HepG2 (cell line): ENCODE measurements around the gene USP5. TPM values are rescaled to one million over a fixed set of nuclear protein-coding genes. Genes with fewer than 3 reads are reported as not detected.

Experiments
- HIVEP1 ChIP-seq: sonication (generic); formaldehyde crosslinking; IDR thresholded peaks from 2 replicates; pipeline ENCODE4 v1.4.0; 2020; ENCODE audit warnings: mild to moderate bottlenecking, missing genetic modification reagents
- HNRNPK ChIP-seq: fragments of 200-400 bp; formaldehyde crosslinking; IDR thresholded peaks from 2 replicates; pipeline ENCODE4 v1.6.1; 2018; ENCODE audit warnings: low read length, low read depth, moderate library complexity, mild to moderate bottlenecking; ENCODE audit not compliant: poor library complexity, severe bottlenecking
- HOXA7 ChIP-seq: sonication (generic); formaldehyde crosslinking; IDR thresholded peaks from 2 replicates; pipeline ENCODE4 v1.8.1; 2022; ENCODE audit warnings: mild to moderate bottlenecking, missing genetic modification reagents, moderate library complexity
- PITX1 ChIP-seq: sonication (generic); formaldehyde crosslinking; IDR thresholded peaks from 2 replicates; pipeline ENCODE4 v1.5.1; 2020; ENCODE audit warnings: mild to moderate bottlenecking, missing genetic modification reagents
- ZNF180 ChIP-seq: sonication (generic); formaldehyde crosslinking; IDR thresholded peaks from 2 replicates; pipeline ENCODE4 v1.4.0; 2020; ENCODE audit warnings: low read depth, missing genetic modification reagents, borderline replicate concordance
- ZNF232 ChIP-seq: sonication (generic); formaldehyde crosslinking; IDR thresholded peaks from 2 replicates; pipeline ENCODE4 v1.4.0; 2020; ENCODE audit warnings: missing genetic modification reagents, borderline replicate concordance
- ZNF549 ChIP-seq: sonication (generic); formaldehyde crosslinking; IDR thresholded peaks from 2 replicates; pipeline ENCODE4 v1.5.0; 2020; ENCODE audit warnings: missing genetic modification reagents
- ZNF674 ChIP-seq: sonication (generic); formaldehyde crosslinking; IDR thresholded peaks from 2 replicates; pipeline ENCODE4 v1.5.0; 2020; ENCODE audit warnings: low read depth, mild to moderate bottlenecking, missing genetic modification reagents
- polyA plus RNA-seq, 8 experiments: library from polyadenylated mRNA; depleted of rRNA in 3 of 8; stranded (reverse) in 7 of 8; unstranded in 1 of 8; fragments of >200 nt; fragmentation: Illumina TruSeq in 4 of 8; extraction: Trizol in 4 of 8; gene quantifications; 2 replicates each; pipeline versions ENCODE4 v1.2.1 to v1.2.3, GENCODE V29; 2011 to 2016; ENCODE audit warnings: low read depth in 4 of 8, missing spikeins in 1 of 8, mixed read lengths in 1 of 8; ENCODE audit not compliant: insufficient read depth in 1 of 8
- total RNA-seq, 5 experiments: library from RNA; depleted of rRNA; stranded (reverse); fragments of >200 nt; fragmentation: Illumina TruSeq; extraction: Trizol; gene quantifications; 2 replicates each; pipeline ENCODE4 v1.2.3, GENCODE V29; 2016; ENCODE audit warnings: low read depth in 1 of 5
- TF ChIP-seq, protein P1 (sequence below): sonication (generic); formaldehyde crosslinking; IDR thresholded peaks from 2 replicates; pipeline ENCODE4 v1.5.1; 2020; ENCODE audit warnings: missing genetic modification reagents, mild to moderate bottlenecking, borderline replicate concordance
- TF ChIP-seq, protein P2 (sequence below), 2 experiments: IDR thresholded peaks; 2 replicates each; pipeline ENCODE4 v1.6.1; 2011 to 2012; ENCODE audit warnings: low read length in 2 of 2, borderline replicate concordance in 1 of 2, low read depth in 1 of 2, mild to moderate bottlenecking in 1 of 2, moderate library complexity in 1 of 2
- TF ChIP-seq, protein P3 (sequence below): sonication (generic); formaldehyde crosslinking; conservative IDR thresholded peaks from 2 replicates; pipeline ENCODE4 v1.8.0; 2022; ENCODE audit warnings: missing genetic modification reagents
- TF ChIP-seq, protein P4 (sequence below): sonication (generic); IDR thresholded peaks from 2 replicates; pipeline ENCODE4 v1.6.1; 2016; ENCODE audit warnings: low read depth, borderline replicate concordance

USP5 gene
- total and polyA plus RNA-seq, 2 of the 13 experiments (the other 11 are each of a cell fraction or from before 2014, with no cell fraction given) = 39.6 to 56.0 TPM

DNA sequence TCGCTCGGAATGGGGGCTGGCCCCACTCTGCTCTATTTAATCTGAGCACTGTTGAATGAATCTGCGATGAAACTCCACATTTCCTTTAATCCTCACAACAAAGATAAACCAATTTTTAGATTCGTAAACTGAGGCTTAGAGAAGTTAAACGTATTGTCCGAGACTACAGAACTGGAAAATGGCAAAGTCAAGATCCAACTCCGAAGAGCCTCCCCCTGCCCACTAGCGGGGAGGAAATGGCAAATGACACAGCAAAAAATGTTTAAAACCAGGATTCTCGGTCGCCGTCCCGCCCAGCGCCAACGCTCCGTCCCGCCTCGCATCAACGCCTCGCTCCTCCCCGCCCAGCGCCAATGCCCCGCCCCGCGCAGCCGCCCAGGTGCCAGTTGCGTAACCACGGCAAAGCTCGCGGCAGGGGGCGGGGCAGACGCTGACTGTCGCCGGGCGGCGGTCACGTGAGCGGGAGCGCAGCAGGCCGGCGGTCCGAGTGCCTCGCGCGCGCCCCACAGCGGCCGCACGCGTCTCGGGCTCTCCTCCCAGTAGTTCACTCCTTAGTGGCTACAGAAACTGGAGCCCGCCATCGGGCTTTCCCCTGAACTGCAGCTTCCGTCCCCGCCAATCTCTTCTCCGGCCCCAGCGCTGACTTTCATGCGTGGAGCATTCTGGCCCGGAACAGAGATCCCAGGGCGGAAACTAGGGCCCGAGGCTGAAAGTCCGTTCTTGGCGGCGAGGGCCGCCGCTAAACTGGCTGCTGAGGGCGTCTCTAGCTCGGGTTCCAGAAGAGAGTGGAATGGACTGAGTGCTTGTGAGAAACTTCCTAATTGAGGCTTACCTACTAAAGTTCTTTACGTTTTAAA lies 39.1 kb downstream of the USP5 start (continued):
- TF ChIP-seq, protein P1, sequence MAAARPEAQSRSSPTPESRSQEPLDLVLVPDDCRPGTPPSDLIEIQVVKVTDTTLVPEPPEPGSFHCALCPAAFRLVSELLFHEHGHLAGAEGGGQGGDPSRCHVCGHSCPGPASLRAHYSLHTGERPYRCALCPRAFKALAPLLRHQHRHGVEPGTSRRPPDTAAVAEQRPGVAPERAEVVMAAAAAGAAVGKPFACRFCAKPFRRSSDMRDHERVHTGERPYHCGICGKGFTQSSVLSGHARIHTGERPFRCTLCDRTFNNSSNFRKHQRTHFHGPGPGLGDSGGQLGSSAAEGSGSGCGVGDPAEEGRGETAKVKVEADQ = peak; percentile 86
- TF ChIP-seq HNRNPK (peak; percentile 69), HOXA7 (no peak), ZNF180 (CRISPR knock-in tag) (no peak), ZNF549 (no peak), ZNF674 (CRISPR knock-in tag) (no peak), PITX1 (no peak; the same call in 1 of the 2 replicates), ZNF232 (CRISPR knock-in tag) (peak; percentile 38; the same call in 1 of the 2 replicates), HIVEP1 (CRISPR knock-in tag) (peak; percentile 21; the same call in 1 of the 2 replicates)
- TF ChIP-seq, protein P2, sequence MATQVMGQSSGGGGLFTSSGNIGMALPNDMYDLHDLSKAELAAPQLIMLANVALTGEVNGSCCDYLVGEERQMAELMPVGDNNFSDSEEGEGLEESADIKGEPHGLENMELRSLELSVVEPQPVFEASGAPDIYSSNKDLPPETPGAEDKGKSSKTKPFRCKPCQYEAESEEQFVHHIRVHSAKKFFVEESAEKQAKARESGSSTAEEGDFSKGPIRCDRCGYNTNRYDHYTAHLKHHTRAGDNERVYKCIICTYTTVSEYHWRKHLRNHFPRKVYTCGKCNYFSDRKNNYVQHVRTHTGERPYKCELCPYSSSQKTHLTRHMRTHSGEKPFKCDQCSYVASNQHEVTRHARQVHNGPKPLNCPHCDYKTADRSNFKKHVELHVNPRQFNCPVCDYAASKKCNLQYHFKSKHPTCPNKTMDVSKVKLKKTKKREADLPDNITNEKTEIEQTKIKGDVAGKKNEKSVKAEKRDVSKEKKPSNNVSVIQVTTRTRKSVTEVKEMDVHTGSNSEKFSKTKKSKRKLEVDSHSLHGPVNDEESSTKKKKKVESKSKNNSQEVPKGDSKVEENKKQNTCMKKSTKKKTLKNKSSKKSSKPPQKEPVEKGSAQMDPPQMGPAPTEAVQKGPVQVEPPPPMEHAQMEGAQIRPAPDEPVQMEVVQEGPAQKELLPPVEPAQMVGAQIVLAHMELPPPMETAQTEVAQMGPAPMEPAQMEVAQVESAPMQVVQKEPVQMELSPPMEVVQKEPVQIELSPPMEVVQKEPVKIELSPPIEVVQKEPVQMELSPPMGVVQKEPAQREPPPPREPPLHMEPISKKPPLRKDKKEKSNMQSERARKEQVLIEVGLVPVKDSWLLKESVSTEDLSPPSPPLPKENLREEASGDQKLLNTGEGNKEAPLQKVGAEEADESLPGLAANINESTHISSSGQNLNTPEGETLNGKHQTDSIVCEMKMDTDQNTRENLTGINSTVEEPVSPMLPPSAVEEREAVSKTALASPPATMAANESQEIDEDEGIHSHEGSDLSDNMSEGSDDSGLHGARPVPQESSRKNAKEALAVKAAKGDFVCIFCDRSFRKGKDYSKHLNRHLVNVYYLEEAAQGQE (IDR thresholded peaks at IDR 0.05; ENCODE audit: borderline replicate concordance in 1 of 2, low read depth in 1 of 2, low read length in 2 of 2) = no peak; a peak in 1 of 4 replicates
- TF ChIP-seq, protein P3, sequence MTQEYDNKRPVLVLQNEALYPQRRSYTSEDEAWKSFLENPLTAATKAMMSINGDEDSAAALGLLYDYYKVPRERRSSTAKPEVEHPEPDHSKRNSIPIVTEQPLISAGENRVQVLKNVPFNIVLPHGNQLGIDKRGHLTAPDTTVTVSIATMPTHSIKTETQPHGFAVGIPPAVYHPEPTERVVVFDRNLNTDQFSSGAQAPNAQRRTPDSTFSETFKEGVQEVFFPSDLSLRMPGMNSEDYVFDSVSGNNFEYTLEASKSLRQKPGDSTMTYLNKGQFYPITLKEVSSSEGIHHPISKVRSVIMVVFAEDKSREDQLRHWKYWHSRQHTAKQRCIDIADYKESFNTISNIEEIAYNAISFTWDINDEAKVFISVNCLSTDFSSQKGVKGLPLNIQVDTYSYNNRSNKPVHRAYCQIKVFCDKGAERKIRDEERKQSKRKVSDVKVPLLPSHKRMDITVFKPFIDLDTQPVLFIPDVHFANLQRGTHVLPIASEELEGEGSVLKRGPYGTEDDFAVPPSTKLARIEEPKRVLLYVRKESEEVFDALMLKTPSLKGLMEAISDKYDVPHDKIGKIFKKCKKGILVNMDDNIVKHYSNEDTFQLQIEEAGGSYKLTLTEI (CRISPR knock-in tag) = no peak
- TF ChIP-seq, protein P4, sequence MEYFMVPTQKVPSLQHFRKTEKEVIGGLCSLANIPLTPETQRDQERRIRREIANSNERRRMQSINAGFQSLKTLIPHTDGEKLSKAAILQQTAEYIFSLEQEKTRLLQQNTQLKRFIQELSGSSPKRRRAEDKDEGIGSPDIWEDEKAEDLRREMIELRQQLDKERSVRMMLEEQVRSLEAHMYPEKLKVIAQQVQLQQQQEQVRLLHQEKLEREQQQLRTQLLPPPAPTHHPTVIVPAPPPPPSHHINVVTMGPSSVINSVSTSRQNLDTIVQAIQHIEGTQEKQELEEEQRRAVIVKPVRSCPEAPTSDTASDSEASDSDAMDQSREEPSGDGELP = peak; percentile 64; the same call in 1 of the 2 replicates
